A673 (cell line): Measurements from ENCODE around the gene ANAPC10. TPM values are rescaled to one million over a fixed set of nuclear protein-coding genes. Genes with fewer than 3 reads are reported as not detected.

ENCODE experiments used
- BruUV-seq: library from RNA; stranded (reverse); fragments of 400-500 nt; replicated peaks from 2 replicates; lab custom pipeline; 2021; lab: Mats Ljungman, UMichigan
- CTCF ChIA-PET: fragments of 300-600 bp; sonication (Branson Sonifier 250); formaldehyde crosslinking; loops from one replicate; lab custom pipeline; 2022; ENCODE audit warnings: antibody characterized with exemption; lab: Charles Lee
- POLR2A ChIA-PET: fragments of 300-600 bp; sonication (Branson Sonifier 250); formaldehyde crosslinking; loops from one replicate; lab custom pipeline; 2022; ENCODE audit warnings: antibody characterized with exemption; ENCODE audit not compliant: low non-redundant PET; lab: Charles Lee
- DNase-seq: peaks from one replicate; pipeline ENCODE4 v3.0.0-alpha.2; 2015; ENCODE audit warnings: low spot score
- H3K27ac ChIP-seq: fragments of 200-600 bp; sonication (generic); 2 replicates; pipeline ENCODE4 v1.5.1; 2016; ENCODE audit warnings: mixed run types, low read depth, mild to moderate bottlenecking, mixed read lengths, antibody characterized with exemption, low read length; ENCODE audit not compliant: poor library complexity, severe bottlenecking
- H3K27me3 ChIP-seq: fragments of 200-600 bp; sonication (generic); replicated peaks from 2 replicates; pipeline ENCODE4 v1.6.1; 2017; ENCODE audit warnings: mixed run types, low read depth, mild to moderate bottlenecking, mixed read lengths, antibody characterized with exemption, low read length; ENCODE audit not compliant: insufficient read depth, poor library complexity
- H3K36me3 ChIP-seq: fragments of 200-600 bp; sonication (generic); 2 replicates; pipeline ENCODE4 v1.6.1; 2016; ENCODE audit warnings: mixed run types, mild to moderate bottlenecking, mixed read lengths, antibody characterized with exemption, low read length; ENCODE audit not compliant: insufficient read depth, poor library complexity, severe bottlenecking
- H3K4me1 ChIP-seq: fragments of 200-600 bp; sonication (generic); 2 replicates; pipeline ENCODE4 v1.6.1; 2017; ENCODE audit warnings: mixed run types, mild to moderate bottlenecking, mixed read lengths, antibody characterized with exemption, low read length; ENCODE audit not compliant: insufficient read depth, poor library complexity, severe bottlenecking
- H3K4me3 ChIP-seq: fragments of 200-600 bp; sonication (generic); 2 replicates; pipeline ENCODE4 v1.5.1; 2016; ENCODE audit warnings: low read depth, mixed run types, mild to moderate bottlenecking, mixed read lengths, low read length; ENCODE audit not compliant: poor library complexity, severe bottlenecking
- H3K9me3 ChIP-seq: fragments of 200-600 bp; sonication (generic); 2 replicates; pipeline ENCODE4 v1.6.1; 2016; ENCODE audit warnings: mixed run types, low read depth, mild to moderate bottlenecking, mixed read lengths, antibody characterized with exemption, low read length; ENCODE audit not compliant: poor library complexity, severe bottlenecking
- CTCF ChIP-seq: fragments of 300-800, 200-600 bp; sonication (generic); conservative IDR thresholded peaks from 2 replicates; pipeline ENCODE4 v1.5.1; 2017; ENCODE audit warnings: low read depth, mild to moderate bottlenecking, antibody characterized with exemption, low read length, moderate library complexity, mixed read lengths
- EZH2 ChIP-seq: fragments of 200-600 bp; sonication (generic); IDR thresholded peaks from 2 replicates; pipeline ENCODE4 v1.6.1; 2017; ENCODE audit warnings: borderline replicate concordance, low read depth, mild to moderate bottlenecking, mixed read lengths, antibody characterized with exemption, low read length; ENCODE audit not compliant: poor library complexity, severe bottlenecking
- intact Hi-C: fragments of 100-400 bp; cut with micrococcal nuclease; formaldehyde crosslinking; loops from one replicate; pipeline ENCODE4 v1.10.0; 2022; ENCODE audit not compliant: unreplicated experiment
- total RNA-seq: library from RNA; stranded (reverse); gene quantifications from 2 replicates; pipeline ENCODE4 v1.2.3, GENCODE V29; 2021

Gene ANAPC10
- total RNA-seq, 1 experiment from 2014 or later: 30.5 TPM

- Histone ChIP-seq H3K36me3 (peaks cover 86% of the 10 kb centered on the region), H3K27ac (no peak overlapping the region), H3K27me3 (no peaks in the 10 kb centered on the region), H3K4me3 (no peak overlapping the region), H3K9me3 (no peaks in the 10 kb centered on the region), H3K4me1 (no peaks in the 10 kb centered on the region)
- ChIA-PET POLR2A (no interaction called here), CTCF (no interaction called here)
- intact Hi-C loops: no loop called here
- TF ChIP-seq CTCF (no peak), EZH2 (no peak)
- no TSS peak for BruUV-seq
- no peak for DNase-seq
These were observed 27.4 kb upstream of the ANAPC10 start for GRCh38 chr4:145125396-145125795.

GRCh38 chr4:145108128-145108527 lies 10.1 kb upstream of the ANAPC10 start:
- no peak for DNase-seq
- Histone ChIP-seq H3K36me3 (peaks cover 90% of the 10 kb centered on the region), H3K27ac (no peak overlapping the region), H3K4me1 (peaks cover 33% of the 10 kb centered on the region), H3K9me3 (no peaks in the 10 kb centered on the region), H3K4me3 (no peak overlapping the region), H3K27me3 (no peaks in the 10 kb centered on the region)
- ChIA-PET CTCF (no interaction called here), POLR2A (no interaction called here)
- no TSS peak for BruUV-seq
- intact Hi-C loops: no loop called here
- TF ChIP-seq CTCF: no peak
- no peak for TF ChIP-seq EZH2

- POLR2A ChIA-PET: no interaction called here
These were observed 9.1 kb upstream of the ANAPC10 start for GRCh38 chr4:145107126-145107525.

More at GRCh38 chr4:145107126-145107525, 9.1 kb upstream of the ANAPC10 start:
- Histone ChIP-seq H3K27ac (no peak overlapping the region), H3K9me3 (no peaks in the 10 kb centered on the region), H3K4me1 (peaks cover 33% of the 10 kb centered on the region), H3K27me3 (no peaks in the 10 kb centered on the region), H3K4me3 (no peak overlapping the region), H3K36me3 (peaks cover 80% of the 10 kb centered on the region)
- BruUV-seq: no TSS peak
- TF ChIP-seq EZH2: no peak
- no peak for TF ChIP-seq CTCF
- CTCF ChIA-PET: no interaction called here
- intact Hi-C loops: no loop called here
- peak; percentile 21 for DNase-seq
